ENCODE results near the gene SYNE2. TPM values are rescaled to one million over a fixed set of nuclear protein-coding genes. Genes with fewer than 3 reads are reported as not detected.

SYNE2 gene
- total RNA-seq, 2 donors from 2014 or later: 104 to 390 TPM

GRCh38 chr14:64064447-64064846 lies 211.6 kb downstream of the SYNE2 start:
- Histone ChIP-seq H3K27ac (no peak overlapping the region), H3K4me3 (no peak overlapping the region), H3K9me3 (no peaks in the 10 kb centered on the region), H3K36me3 (no peaks in the 10 kb centered on the region), H3K4me1 (replicated peaks) (no peaks in the 10 kb centered on the region), H3K27me3 (replicated peaks; ENCODE audit: insufficient read depth) (no peaks in the 10 kb centered on the region)
- no peak for TF ChIP-seq CTCF (IDR thresholded peaks at IDR 0.05)
- no peak for TF ChIP-seq POLR2AphosphoS5 (IDR thresholded peaks at IDR 0.05)
- TF ChIP-seq POLR2A (IDR thresholded peaks at IDR 0.05): no peak
- intact Hi-C loops (cut with DNase I): no loop called here
- 97% methylated on average over 2 of the region's 2 CpGs for WGBS
- DNase-seq (ENCODE audit: low spot score): no peak

GRCh38 chr14:64069634-64070359 lies 217.0 kb downstream of the SYNE2 start:
- no peak for DNase-seq (ENCODE audit: low spot score)
- no peak for TF ChIP-seq POLR2AphosphoS5 (IDR thresholded peaks at IDR 0.05)
- no peak for TF ChIP-seq CTCF (IDR thresholded peaks at IDR 0.05)
- no peak for TF ChIP-seq POLR2A (IDR thresholded peaks at IDR 0.05)
- Histone ChIP-seq H3K4me3 (no peak overlapping the region), H3K27ac (peak overlapping the region in 1 of 2 donors; percentile 13), H3K36me3 (no peaks in the 10 kb centered on the region), H3K9me3 (no peaks in the 10 kb centered on the region), H3K4me1 (replicated peaks) (no peaks in the 10 kb centered on the region), H3K27me3 (replicated peaks; ENCODE audit: insufficient read depth) (no peaks in the 10 kb centered on the region)
- WGBS: 75% methylated on average over 5 of the region's 5 CpGs
- intact Hi-C loops (cut with DNase I): no loop called here

- Histone ChIP-seq H3K4me1 (replicated peaks) (no peaks in the 10 kb centered on the region), H3K36me3 (no peaks in the 10 kb centered on the region), H3K9me3 (no peaks in the 10 kb centered on the region), H3K27me3 (replicated peaks; ENCODE audit: insufficient read depth) (no peaks in the 10 kb centered on the region), H3K27ac (no peak overlapping the region), H3K4me3 (no peak overlapping the region)
- DNase-seq (ENCODE audit: low spot score): no peak
- TF ChIP-seq POLR2AphosphoS5 (IDR thresholded peaks at IDR 0.05): no peak
- no peak for TF ChIP-seq CTCF (IDR thresholded peaks at IDR 0.05)
- no peak for TF ChIP-seq POLR2A (IDR thresholded peaks at IDR 0.05)
- intact Hi-C loops (cut with DNase I): no loop called here
- 44% methylated on average over 2 of the region's 2 CpGs for WGBS
These were observed 222.3 kb downstream of the SYNE2 start for GRCh38 chr14:64074961-64075612.

GRCh38 chr14:64075613-64076005 lies 222.8 kb downstream of the SYNE2 start:
- H3K4me3 ChIP-seq: no peak overlapping the region
- H3K9me3 ChIP-seq: no peaks in the 10 kb centered on the region
- no peak overlapping the region for H3K27ac ChIP-seq
- DNase-seq (ENCODE audit: low spot score): no peak
- H3K4me1 ChIP-seq (replicated peaks): no peaks in the 10 kb centered on the region
- H3K36me3 ChIP-seq: no peaks in the 10 kb centered on the region
- H3K27me3 ChIP-seq (replicated peaks; ENCODE audit: insufficient read depth): no peaks in the 10 kb centered on the region
- TF ChIP-seq POLR2A (IDR thresholded peaks at IDR 0.05) (no peak), POLR2AphosphoS5 (IDR thresholded peaks at IDR 0.05) (no peak), CTCF (IDR thresholded peaks at IDR 0.05) (no peak)
- WGBS: 83% methylated on average over 1 of the region's 1 CpG
- intact Hi-C loops (cut with DNase I): no loop called here

GRCh38 chr14:64080452-64080851 lies 227.6 kb downstream of the SYNE2 start:
- intact Hi-C loops (cut with DNase I): no loop called here
- no peaks in the 10 kb centered on the region for H3K36me3 ChIP-seq
- no peak for DNase-seq (ENCODE audit: low spot score)
- H3K27me3 ChIP-seq (replicated peaks; ENCODE audit: insufficient read depth): no peaks in the 10 kb centered on the region
- no peak overlapping the region for H3K27ac ChIP-seq
- TF ChIP-seq CTCF (IDR thresholded peaks at IDR 0.05) (no peak), POLR2AphosphoS5 (IDR thresholded peaks at IDR 0.05) (no peak), POLR2A (IDR thresholded peaks at IDR 0.05) (no peak)
- no peak overlapping the region for H3K4me3 ChIP-seq
- H3K4me1 ChIP-seq (replicated peaks): no peaks in the 10 kb centered on the region
- WGBS: 89% methylated on average over 2 of the region's 2 CpGs
- H3K9me3 ChIP-seq: no peaks in the 10 kb centered on the region

All from prostate gland (tissue), 2 donors.